LNCaP clone FGC (cell line): ENCODE data around the gene BTK.

Source experiments
- DNase-seq: peaks from one replicate; pipeline ENCODE4 v3.0.0-alpha.2; 2011; ENCODE audit warnings: low read depth
- H3K4me3 ChIP-seq: 2 replicates; pipeline ENCODE4 v1.5.1; 2011; ENCODE audit warnings: mild to moderate bottlenecking, low read depth, low read length, control low read depth
- TF ChIP-seq, protein P1 (sequence below): IDR thresholded peaks from 2 replicates; pipeline ENCODE4 v1.5.1; 2012; ENCODE audit warnings: mild to moderate bottlenecking; ENCODE audit not compliant: control insufficient read depth, insufficient read depth; ENCODE audit errors: extremely low read depth

Gene BTK

DNA sequence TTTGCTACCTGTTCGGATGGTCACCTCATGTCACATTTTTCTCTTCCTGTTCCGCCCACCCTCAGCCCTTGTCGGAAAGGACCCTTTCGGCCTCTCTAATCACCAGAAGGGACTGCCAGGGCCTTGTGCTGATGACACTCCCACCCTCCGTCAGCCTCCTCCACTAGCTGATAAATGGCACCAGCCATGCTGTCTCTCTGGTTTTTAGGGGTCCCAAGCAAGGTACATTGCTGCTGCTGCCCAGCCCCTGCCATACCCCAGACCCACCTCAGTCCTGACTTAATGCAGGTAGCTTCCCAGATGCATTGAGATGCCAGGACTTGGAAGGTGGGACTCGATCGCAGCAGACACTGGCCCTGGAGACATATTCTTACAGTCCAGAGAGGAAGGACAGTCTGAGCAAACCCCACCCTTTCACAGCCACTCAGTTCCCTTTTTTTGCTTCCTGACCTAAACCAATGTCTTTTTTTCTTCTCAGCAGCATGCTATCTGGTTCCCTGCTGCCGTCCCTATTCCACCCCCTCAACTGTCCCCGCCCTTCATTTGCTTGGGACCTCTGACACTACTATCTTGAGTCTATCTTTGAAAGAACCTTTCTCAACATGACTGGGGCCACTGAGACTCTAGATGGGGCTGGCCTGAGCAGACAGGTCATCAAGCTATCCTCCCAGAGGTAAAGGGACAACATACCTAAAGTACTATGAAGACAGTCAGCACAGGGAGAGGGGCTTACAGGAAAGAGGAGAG, at the start of gene BTK:
TSS of gene BTK (minus strand) at position 397 of the 747 bp plus-strand sequence. CDS start 10,907 bp downstream, outside the sequence.
- TF ChIP-seq, protein P1, sequence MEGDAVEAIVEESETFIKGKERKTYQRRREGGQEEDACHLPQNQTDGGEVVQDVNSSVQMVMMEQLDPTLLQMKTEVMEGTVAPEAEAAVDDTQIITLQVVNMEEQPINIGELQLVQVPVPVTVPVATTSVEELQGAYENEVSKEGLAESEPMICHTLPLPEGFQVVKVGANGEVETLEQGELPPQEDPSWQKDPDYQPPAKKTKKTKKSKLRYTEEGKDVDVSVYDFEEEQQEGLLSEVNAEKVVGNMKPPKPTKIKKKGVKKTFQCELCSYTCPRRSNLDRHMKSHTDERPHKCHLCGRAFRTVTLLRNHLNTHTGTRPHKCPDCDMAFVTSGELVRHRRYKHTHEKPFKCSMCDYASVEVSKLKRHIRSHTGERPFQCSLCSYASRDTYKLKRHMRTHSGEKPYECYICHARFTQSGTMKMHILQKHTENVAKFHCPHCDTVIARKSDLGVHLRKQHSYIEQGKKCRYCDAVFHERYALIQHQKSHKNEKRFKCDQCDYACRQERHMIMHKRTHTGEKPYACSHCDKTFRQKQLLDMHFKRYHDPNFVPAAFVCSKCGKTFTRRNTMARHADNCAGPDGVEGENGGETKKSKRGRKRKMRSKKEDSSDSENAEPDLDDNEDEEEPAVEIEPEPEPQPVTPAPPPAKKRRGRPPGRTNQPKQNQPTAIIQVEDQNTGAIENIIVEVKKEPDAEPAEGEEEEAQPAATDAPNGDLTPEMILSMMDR, result no peak
- no peak for DNase-seq
- no peak within 1 kb of the TSS for H3K4me3 ChIP-seq

DNA sequence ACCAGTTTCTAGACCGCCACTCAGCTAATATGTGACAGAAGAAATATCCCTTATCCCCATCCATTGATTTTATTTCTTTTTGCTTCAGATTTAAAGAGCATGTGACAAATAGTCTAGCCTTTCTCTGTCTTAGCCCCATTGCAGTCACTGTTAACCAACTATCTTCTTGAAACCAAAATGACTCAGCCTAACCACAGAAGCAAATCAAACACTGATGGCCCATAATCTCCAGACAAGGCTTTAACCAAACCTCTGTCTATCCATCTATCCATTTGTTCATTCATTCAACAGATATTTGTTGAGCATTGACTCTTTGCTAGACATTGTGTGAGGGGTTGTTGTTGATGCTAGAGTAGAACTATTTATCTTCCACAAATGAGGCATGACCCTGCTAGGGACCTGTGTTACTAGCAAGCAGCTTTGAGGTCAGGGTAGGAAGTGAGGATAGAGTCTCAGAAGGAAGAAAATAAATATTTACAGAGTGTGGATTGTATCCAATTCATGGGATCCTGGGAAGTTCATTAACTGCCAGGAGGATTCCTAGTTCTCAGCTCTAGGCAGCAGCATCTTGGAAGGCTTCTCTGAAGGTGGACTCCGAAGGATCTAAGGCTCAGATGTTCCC, 44.6 kb upstream of the BTK start:
- no peak overlapping the region for H3K4me3 ChIP-seq
- TF ChIP-seq, protein P1, result no peak
- DNase-seq, result no peak

DNA sequence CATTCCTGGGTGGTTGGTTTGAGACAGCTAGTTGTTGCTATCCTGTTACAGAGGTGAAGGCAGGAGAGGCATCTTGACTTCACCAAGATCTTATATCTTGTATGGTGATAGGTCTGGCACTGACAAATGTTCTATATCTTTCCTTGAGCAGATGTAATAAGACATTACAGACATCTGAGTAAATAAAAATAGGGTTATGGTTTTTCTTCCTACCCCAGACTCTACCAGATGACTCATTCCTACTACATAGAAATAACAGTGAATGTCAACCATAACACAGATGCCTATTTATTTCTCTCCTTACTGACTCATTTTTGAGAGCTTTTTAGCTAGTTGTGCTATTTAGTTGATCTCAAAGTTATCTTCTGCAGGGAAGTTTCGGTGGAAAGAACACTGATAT, 43.9 kb upstream of the BTK start:
- H3K4me3 ChIP-seq, result no peak overlapping the region
- TF ChIP-seq, protein P1, result no peak
- no peak for DNase-seq

DNA sequence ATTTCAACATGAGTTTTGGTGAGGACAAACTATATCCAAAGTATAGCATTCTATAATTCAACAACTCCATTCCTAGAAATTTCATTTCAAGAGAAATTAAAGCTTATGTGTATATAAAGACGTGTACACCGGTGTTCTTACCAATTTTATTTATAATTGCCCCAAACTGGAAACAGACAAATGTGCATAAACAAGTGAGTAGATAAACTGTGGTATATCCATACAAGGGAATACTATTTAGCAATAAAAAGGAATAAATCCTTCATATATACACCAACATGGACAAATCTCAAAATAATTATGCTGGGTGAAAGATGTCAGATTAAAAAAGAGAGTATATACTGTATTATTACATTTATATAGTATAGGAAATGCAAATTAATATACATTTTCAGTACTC, 42.0 kb upstream of the BTK start:
- H3K4me3 ChIP-seq, result no peak overlapping the region
- TF ChIP-seq, protein P1, result no peak
- no peak for DNase-seq

DNA sequence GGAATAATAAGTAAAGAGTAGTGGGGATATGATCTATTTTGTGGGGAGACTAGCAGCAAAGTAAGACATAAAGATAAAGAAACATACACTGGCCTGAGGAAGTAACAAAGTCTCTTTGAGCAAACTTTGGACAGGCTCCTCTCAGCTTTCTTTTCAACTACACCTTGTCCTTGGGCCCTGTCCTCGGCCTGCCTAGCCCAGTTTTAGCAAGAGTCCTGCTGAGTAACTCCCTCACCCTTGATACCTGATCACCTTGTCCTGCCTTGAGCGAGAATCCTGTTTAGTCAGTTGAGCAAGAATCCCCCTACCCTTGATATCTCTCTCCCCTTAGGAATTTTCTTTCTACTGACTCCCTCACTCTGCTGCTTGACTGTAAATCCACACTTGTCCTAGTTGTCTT, 33.5 kb upstream of the BTK start:
- no peak for DNase-seq
- TF ChIP-seq, protein P1, result no peak
- no peak overlapping the region for H3K4me3 ChIP-seq

DNA sequence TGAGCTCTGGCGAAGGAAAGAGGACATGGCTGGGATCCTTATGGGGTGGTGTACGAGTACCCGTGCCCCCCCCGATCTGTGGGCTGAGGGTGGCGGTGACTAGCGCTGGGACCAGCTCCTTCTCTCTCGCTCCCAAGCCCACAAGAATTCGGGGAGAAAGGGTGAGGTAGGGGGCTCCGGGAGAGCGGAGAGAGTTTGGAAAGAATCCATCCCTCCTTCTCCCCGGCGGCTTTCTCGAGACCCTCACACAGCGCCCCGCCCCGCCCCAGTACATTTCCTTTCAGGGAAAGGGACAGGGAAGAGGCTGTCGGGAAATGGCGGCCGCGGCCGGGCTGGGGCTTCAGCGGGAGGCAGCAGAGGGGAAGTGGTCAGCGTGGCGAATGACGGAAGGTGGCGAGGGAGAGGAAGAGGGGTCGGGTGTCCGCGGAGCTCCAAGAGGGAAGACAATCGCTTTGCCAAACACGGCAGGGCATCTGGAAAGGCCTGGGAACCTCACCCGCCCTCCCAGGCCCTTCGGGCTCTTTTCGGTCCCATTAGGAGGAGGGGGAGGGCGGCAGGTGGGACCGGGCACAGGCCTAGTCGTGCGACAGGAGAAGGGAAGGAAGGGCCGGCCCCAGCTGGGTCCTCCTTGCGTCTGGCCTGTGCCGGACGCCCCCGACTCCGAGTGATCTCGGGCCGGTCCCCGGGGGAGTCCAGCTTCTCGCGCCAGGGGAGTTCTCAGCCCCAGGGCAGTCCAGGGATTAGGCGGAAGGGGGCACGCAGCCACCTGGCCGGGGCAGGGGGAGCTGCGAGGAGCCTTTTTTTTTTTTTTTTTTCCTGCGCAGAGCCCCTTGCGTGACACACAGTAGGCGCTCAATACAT, 32.2 kb upstream of the BTK start:
- no peak for DNase-seq

More for the DNA sequence above, 32.2 kb upstream of the BTK start:
- TF ChIP-seq, protein P1, result no peak
- H3K4me3 ChIP-seq, result no peak overlapping the region
